MCF 10A (cell line): ENCODE data around the gene VPS26A. TPM values are rescaled to one million over a fixed set of nuclear protein-coding genes. Genes with fewer than 3 reads are reported as not detected.
A peak's percentile ranks its signal among the peaks of the same experiment; 100 is the strongest.

ENCODE experiments used
- BruUV-seq: library from RNA; stranded (reverse); fragments of 400-500 nt; replicated peaks from 2 replicates; lab custom pipeline; 2021; lab: Mats Ljungman, UMichigan
- CTCF ChIA-PET: fragments of 300-600 bp; sonication (Branson Sonifier 250); formaldehyde crosslinking; extraction: SDS; loops from one replicate; lab custom pipeline; 2021; ENCODE audit warnings: antibody characterized with exemption, inconsistent platforms; lab: Yijun Ruan, JAX
- POLR2A ChIA-PET: fragments of 300-600, 350-650 bp; sonication (Branson Sonifier 250); formaldehyde crosslinking; extraction: SDS; loops from one replicate; lab custom pipeline; 2020; ENCODE audit warnings: antibody characterized with exemption, inconsistent platforms; lab: Yijun Ruan, JAX
- DNase-seq: peaks from one replicate; pipeline ENCODE4 v3.0.0-alpha.2; 2018; ENCODE audit not compliant: unreplicated experiment
- H3K27ac Mint-ChIP-seq: one replicate; pipeline ENCODE4 v1.8.0; 2022; ENCODE audit warnings: mild to moderate bottlenecking, low read depth, mixed read lengths; ENCODE audit not compliant: unreplicated experiment
- H3K27me3 Mint-ChIP-seq: one replicate; pipeline ENCODE4 v1.8.0; 2022; ENCODE audit warnings: mixed read lengths; ENCODE audit not compliant: insufficient read depth, unreplicated experiment
- H3K36me3 Mint-ChIP-seq: one replicate; pipeline ENCODE4 v1.8.0; 2022; ENCODE audit warnings: mild to moderate bottlenecking, moderate library complexity, mixed read lengths; ENCODE audit not compliant: insufficient read depth, unreplicated experiment
- H3K4me1 Mint-ChIP-seq: one replicate; pipeline ENCODE4 v1.8.0; 2022; ENCODE audit warnings: mixed read lengths; ENCODE audit not compliant: insufficient read depth, unreplicated experiment
- H3K4me3 Mint-ChIP-seq: one replicate; pipeline ENCODE4 v1.8.0; 2022; ENCODE audit warnings: mild to moderate bottlenecking, moderate library complexity, mixed read lengths; ENCODE audit not compliant: unreplicated experiment
- H3K9me3 Mint-ChIP-seq: one replicate; pipeline ENCODE4 v1.8.0; 2022; ENCODE audit warnings: mixed read lengths; ENCODE audit not compliant: unreplicated experiment
- intact Hi-C: fragments of 100-400 bp; cut with micrococcal nuclease; formaldehyde crosslinking; loops from 2 replicates; pipeline ENCODE4 v1.14.1; 2022
- total RNA-seq: library from RNA; stranded (reverse); gene quantifications from 2 replicates; pipeline ENCODE4 v1.2.3, GENCODE V29; 2022
- TF ChIP-seq, protein P1 (sequence below): fragments of 200-600 bp; IDR thresholded peaks from one replicate; pipeline ENCODE4 v1.8.0; 2022; ENCODE audit warnings: antibody characterized with exemption, mild to moderate bottlenecking; ENCODE audit not compliant: unreplicated experiment

The VPS26A gene
- total RNA-seq, 1 experiment from 2014 or later: 63.7 TPM

DNA sequence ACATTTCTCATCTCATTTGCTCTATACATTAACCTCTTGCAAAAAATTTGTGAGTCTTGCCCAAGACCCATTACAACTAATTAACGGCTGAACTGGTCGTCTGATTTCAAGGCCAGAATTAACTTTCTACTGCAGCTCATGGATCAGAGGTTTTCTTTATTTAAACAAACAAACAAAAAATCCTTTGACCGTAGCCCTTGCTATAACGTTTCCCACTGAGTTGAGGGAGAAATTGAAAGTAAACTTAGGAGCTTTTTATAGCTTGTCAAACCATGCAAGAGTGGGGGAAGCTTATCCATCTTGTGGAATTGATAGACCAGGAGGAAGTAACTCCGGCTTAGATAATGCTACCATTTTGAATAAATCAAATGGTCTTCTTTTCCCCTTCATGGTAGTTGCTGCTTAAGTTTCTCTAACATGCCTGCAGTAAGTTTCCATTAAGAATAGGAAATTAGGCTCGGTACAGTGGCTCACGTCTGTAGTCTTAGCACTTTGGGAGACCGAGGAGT is 32.8 kb upstream of the VPS26A start:
- Mint-ChIP-seq H3K4me3 (no peak overlapping the region), H3K9me3 (no peaks in the 10 kb centered on the region), H3K36me3 (peaks cover 3% of the 10 kb centered on the region), H3K27ac (no peak overlapping the region), H3K4me1 (peaks cover 16% of the 10 kb centered on the region), H3K27me3 (no peaks in the 10 kb centered on the region)
- intact Hi-C loops: loop anchor here (5.0 kb wide), 1 partner anchor 301 kb away; no protein-coding TSS in a partner anchor
- ChIA-PET POLR2A (interaction anchor here (0.6 kb wide), 1 partner anchor 47 kb away, joined by 3 read pairs; no protein-coding TSS in a partner anchor), CTCF (interaction anchor here (0.6 to 4.1 kb wide), 2 partner anchors 76 to 103 kb away, joined by 3 to 32 read pairs; partner anchors contain the start of gene KIFBP)
- BruUV-seq: no TSS peak
- TF ChIP-seq, protein P1, sequence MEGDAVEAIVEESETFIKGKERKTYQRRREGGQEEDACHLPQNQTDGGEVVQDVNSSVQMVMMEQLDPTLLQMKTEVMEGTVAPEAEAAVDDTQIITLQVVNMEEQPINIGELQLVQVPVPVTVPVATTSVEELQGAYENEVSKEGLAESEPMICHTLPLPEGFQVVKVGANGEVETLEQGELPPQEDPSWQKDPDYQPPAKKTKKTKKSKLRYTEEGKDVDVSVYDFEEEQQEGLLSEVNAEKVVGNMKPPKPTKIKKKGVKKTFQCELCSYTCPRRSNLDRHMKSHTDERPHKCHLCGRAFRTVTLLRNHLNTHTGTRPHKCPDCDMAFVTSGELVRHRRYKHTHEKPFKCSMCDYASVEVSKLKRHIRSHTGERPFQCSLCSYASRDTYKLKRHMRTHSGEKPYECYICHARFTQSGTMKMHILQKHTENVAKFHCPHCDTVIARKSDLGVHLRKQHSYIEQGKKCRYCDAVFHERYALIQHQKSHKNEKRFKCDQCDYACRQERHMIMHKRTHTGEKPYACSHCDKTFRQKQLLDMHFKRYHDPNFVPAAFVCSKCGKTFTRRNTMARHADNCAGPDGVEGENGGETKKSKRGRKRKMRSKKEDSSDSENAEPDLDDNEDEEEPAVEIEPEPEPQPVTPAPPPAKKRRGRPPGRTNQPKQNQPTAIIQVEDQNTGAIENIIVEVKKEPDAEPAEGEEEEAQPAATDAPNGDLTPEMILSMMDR: no peak
- DNase-seq: no peak

DNA sequence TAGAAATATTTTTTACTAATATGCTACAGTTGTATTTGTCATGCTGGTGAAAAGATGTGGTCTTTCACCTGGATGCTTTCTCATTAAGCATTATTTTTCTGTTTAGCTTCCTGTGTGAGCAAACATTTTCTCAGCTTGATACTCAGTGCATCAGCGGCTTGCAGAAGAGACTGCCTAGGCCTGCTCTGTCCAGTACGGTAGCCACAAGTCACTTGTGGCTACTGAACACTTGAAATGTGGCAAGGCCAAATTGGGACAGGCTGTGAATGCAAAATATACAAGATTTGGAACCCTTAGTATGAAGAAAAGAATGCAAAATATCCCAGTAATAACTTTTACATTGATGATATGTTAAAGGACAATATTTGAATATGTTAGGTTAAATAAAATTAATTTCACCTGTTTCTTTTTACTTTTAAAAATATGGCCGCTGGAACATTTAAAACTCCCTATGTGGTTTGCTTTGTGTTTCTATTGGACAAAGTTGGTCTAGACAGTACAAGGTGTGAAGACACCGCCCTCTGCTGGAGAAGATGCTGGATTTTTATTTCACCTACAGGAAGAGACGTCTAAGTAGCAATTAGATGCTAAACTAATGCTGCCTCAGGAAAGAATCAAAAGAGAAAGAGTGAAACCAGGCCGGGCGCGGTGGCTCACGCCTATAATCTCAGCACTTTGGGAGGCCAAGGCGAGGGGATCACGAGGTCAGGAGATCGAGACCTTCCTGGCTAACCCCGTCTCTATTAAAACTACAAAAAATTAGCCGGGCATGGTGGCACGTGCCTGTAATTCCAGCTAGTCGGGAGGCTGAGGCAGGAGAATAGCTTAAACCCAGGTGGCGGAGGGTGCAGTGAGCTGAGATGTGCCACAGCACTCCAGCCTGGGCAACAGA is 30.8 kb upstream of the VPS26A start:
- CTCF ChIA-PET: interaction anchor here (0.6 to 4.1 kb wide), 42 partner anchors 9 to 295 kb away, joined by 3 to 81 read pairs (median 4); partner anchors contain the start of genes DDX21 and KIFBP
- H3K4me3 Mint-ChIP-seq: no peak overlapping the region
- POLR2A ChIA-PET: interaction anchor here (1.2 to 3.4 kb wide), 4 partner anchors 31 to 137 kb away, joined by 3 to 16 read pairs (median 8); partner anchors contain the start of genes DDX21 and VPS26A
- no peaks in the 10 kb centered on the region for H3K9me3 Mint-ChIP-seq
- no peaks in the 10 kb centered on the region for H3K27me3 Mint-ChIP-seq
- peak; percentile 89 for DNase-seq
- no TSS peak for BruUV-seq
- H3K4me1 Mint-ChIP-seq: peaks cover 7% of the 10 kb centered on the region
- TF ChIP-seq, protein P1: peak; percentile 72
- intact Hi-C loops: loop anchor here (1.0 to 5.0 kb wide), 5 partner anchors 30 to 320 kb away; no protein-coding TSS in a partner anchor
- no peak overlapping the region for H3K27ac Mint-ChIP-seq
- H3K36me3 Mint-ChIP-seq: peaks cover 7% of the 10 kb centered on the region

DNA sequence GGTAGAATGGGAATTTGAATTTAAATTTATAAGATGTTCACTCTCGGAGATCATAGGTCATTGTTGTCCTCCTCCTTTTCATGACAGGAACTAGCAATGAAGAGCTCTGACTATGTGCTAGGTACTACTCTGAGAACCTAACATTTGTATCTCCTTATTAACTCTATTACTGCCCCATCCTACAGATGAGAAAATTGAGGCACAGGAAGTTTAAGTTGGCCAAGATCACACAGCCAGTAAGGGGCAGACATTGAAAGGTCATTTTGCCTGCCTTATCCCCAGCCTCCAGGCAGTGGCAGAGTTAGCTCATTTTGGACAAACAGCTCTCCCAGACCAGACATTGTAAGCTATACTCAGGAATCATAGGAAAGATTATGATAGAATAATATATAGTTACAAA is 30.0 kb upstream of the VPS26A start:
- Mint-ChIP-seq H3K9me3 (no peaks in the 10 kb centered on the region), H3K36me3 (peaks cover 10% of the 10 kb centered on the region), H3K27me3 (no peaks in the 10 kb centered on the region), H3K4me1 (peaks cover 7% of the 10 kb centered on the region), H3K27ac (no peak overlapping the region), H3K4me3 (no peak overlapping the region)
- peak; percentile 38 for DNase-seq
- no TSS peak for BruUV-seq
- ChIA-PET CTCF (interaction anchor here (0.6 to 4.1 kb wide), 32 partner anchors 9 to 294 kb away, joined by 3 to 81 read pairs (median 4); partner anchors contain the start of genes DDX21 and KIFBP), POLR2A (interaction anchor here (1.4 to 3.4 kb wide), 3 partner anchors 30 to 138 kb away, joined by 3 to 16 read pairs (median 13); partner anchors contain the start of genes DDX21 and VPS26A)
- intact Hi-C loops: loop anchor here (1.0 to 5.0 kb wide), 5 partner anchors 29 to 319 kb away; no protein-coding TSS in a partner anchor
- TF ChIP-seq, protein P1: peak; percentile 28
